SU-DHL-6 (cell line): ENCODE results near the gene DCBLD2.

Experiments used
- CTCF ChIP-seq: fragments of 200-600 bp; sonication (generic); IDR thresholded peaks from one replicate; pipeline ENCODE4 v1.5.1; 2017; ENCODE audit warnings: antibody characterized with exemption, mild to moderate bottlenecking, low read length, moderate library complexity; ENCODE audit not compliant: insufficient read depth, poor library complexity, severe bottlenecking
- EZH2phosphoT487 ChIP-seq: fragments of 200-600 bp; sonication (generic), shearing (Covaris generic); conservative IDR thresholded peaks from 2 replicates; pipeline ENCODE4 v1.6.1; 2018; ENCODE audit warnings: mild to moderate bottlenecking, antibody characterized with exemption, low read length, moderate library complexity, mixed read lengths

- no peak for TF ChIP-seq CTCF
- no peak for TF ChIP-seq EZH2phosphoT487
These were observed 44.8 kb downstream of the DCBLD2 start for GRCh38 chr3:98856724-98857123.
